GM12875 (cell line): ENCODE measurements around the gene INO80B.

Experiments used
- H3K4me3 ChIP-seq: one replicate; pipeline ENCODE4 v1.5.1; 2011; ENCODE audit warnings: low read depth, low read length, control low read depth
- CTCF ChIP-seq: IDR thresholded peaks from 2 replicates; pipeline ENCODE4 v1.5.1; 2011; ENCODE audit warnings: low read depth, mild to moderate bottlenecking, control low read depth, inconsistent platforms, low read length, moderate library complexity, borderline replicate concordance; ENCODE audit not compliant: insufficient read depth

The INO80B gene

GRCh38 chr2:74493546-74493945, 38.7 kb downstream of the INO80B start:
- no peak for TF ChIP-seq CTCF
- no peak overlapping the region for H3K4me3 ChIP-seq

GRCh38 chr2:74495440-74495839, 40.6 kb downstream of the INO80B start:
- no peak for TF ChIP-seq CTCF
- H3K4me3 ChIP-seq, result no peak overlapping the region

GRCh38 chr2:74496997-74497776, 42.3 kb downstream of the INO80B start:
- TF ChIP-seq CTCF, result no peak
- H3K4me3 ChIP-seq, result no peak overlapping the region

GRCh38 chr2:74497777-74498499, 43.1 kb downstream of the INO80B start:
- H3K4me3 ChIP-seq, result peak overlapping the region; percentile 26

GRCh38 chr2:74498500-74499266, 43.8 kb downstream of the INO80B start:
- TF ChIP-seq CTCF, result no peak
- peak overlapping the region; percentile 26 for H3K4me3 ChIP-seq

More at GRCh38 chr2:74497777-74498499, 43.1 kb downstream of the INO80B start:
- TF ChIP-seq CTCF, result no peak

- TF ChIP-seq CTCF, result no peak
- peak within 1 kb of the TSS; percentile 26 for H3K4me3 ChIP-seq
These were observed 44.5 kb downstream of the INO80B start, which contains the start of gene LBX2 for GRCh38 chr2:74499267-74499939. Gene LBX2 (minus strand): TSS chr2:74499603. CDS start chr2:74499537, 66 bp downstream.
